Activated CD8-positive, alpha-beta memory T cell treated with anti-CD3 and anti-CD28 coated beads, Interleukin-2, amount 50 U/mL, for 1 hour (primary cell): ENCODE measurements around the gene STKLD1.
"Not testable (repeated sequence)": the region's sequence is repeated elsewhere in the genome, so short reads cannot be mapped to it uniquely, and the experiment has no call there.

ENCODE experiments used
- DNase-seq: peaks from one replicate; pipeline ENCODE4 v3.0.0-alpha.2; 2020; ENCODE audit errors: extremely low read depth

STKLD1 gene

GRCh38 chr9:133386338-133386737 lies 10.2 kb downstream of the STKLD1 start:
- DNase-seq, result no peak

DNA sequence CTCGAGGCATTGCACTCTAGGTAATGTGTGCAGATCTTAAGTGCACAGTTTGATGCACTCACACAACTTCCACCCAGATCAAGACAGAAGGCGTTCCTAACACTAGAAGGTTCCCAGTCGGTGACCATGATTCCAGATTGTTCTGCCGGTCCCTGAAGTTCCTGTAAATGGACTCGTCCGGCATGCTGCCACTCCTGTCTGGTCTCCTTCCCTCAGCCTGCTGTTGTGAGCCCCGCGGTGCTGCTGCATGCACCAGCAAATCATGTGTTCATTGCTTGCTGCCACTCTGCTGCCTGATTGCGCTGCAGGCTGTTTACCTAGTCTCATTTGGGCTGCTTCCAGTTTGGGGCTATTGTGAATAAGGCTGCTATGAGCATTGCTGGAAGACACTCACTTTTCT lies 11.5 kb downstream of the STKLD1 start:
- DNase-seq, result no peak

DNA sequence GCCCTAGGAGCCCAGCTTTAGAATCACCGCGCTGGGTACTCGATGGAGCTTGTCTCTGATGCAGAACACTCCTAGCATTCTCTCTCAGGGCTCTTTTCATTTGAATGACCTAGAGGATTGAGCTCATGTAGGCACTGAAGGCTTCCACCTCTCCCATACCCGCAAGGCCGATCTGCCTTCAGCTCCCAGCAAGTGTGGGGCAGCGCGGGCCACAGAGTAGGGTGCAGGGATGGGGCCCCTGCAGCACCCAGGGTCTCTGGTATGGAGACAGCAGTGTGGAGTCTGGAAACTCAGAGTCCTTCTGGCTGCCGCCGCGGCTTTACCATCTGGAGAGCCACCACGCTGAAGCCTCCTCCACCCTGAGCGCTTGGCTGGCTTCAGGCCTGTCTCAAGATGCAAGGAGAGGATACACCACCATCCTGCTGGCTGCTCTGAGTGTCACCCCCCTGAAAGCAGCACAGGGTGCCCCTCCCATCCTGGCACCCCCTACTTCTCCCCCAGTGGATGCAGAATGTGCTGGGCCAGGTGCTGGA lies 12.9 kb downstream of the STKLD1 start:
- no peak for DNase-seq

DNA sequence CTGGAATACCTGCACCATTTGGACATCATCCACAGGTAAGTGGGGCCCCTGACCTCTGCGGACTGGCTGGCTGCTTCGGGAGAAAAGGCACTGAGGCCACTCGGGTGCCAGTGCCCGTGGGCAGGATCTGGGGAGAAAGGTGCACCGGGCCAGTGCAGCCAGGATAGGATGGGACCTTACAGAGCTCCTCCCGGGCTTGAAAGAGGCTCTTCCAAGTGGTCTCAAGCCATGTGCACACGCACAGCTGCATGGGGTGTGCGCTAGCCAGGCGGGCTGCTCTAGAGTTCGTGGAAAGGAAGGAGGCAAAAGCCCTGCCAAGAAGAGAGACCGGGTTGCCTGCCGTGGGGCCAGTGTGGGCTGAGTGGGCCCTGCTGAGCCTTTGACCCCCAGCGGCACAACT lies 13.4 kb downstream of the STKLD1 start:
- no peak for DNase-seq

DNA sequence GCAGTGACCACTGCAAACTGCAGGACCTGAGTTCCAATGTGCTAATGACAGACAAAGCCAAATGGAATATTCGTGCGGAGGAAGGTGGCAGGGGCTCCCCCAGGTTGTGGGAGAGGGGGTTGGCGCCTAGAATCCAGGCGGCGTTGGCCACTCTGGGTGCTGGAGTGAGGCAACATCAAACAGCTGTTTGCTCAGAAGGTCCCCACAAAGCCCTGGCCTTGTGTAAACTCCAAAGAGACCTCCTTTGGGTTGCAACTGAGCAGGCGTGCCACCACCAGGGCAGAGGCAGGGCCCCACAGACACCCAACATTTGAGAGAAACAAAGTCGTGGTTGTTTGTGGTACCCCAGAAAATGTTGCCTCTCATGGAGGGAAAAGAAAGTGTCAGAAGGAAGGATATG lies 14.5 kb downstream of the STKLD1 start:
- DNase-seq, result no peak

- DNase-seq, result not testable (repeated sequence)
Measured at GRCh38 chr9:133391449-133391848, 15.3 kb downstream of the STKLD1 start.

- not testable (repeated sequence) for DNase-seq
Measured at GRCh38 chr9:133392308-133392707, 16.1 kb downstream of the STKLD1 start.

DNA sequence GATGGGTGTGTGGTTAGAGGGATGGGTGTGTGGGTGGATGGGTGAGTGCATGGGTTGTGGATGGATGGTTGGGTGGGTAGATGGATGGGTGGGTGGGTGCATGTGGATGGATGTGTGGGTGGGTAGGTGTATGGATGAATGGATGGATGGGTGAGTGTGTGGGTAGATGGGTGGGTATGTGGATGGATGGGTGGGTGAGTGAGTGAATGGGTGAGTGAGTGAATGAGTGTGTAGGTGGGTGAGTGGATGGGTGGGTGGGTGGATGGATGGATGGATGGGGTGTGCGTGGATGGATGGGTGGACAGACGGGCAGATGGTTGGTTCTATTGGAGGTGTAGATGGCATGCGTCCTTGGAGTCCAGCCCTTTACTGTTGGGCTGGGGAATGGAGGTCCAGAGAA lies 17.2 kb downstream of the STKLD1 start:
- DNase-seq, result no peak

GRCh38 chr9:133394687-133395271 lies 18.6 kb downstream of the STKLD1 start:
- DNase-seq, result no peak

DNA sequence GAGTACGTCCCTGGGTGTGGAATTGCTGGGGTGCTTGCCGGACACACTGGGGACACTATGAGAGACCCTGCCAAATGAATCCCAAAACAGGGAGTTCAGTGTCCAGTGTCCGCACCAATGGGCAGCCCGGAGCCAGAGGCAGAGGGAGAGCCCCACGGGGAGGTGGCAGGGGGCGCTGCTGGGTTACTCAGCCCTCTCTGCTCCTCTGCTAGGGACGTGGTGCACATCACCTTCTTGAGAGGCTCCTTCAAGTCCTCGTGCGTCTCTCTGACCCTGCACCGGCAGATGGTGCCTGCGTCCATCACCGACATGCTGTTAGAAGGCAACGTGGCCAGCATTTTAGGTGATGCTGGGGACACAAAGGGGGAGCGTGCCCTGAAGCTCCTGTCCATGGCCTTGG lies 20.8 kb downstream of the STKLD1 start:
- no peak for DNase-seq

DNA sequence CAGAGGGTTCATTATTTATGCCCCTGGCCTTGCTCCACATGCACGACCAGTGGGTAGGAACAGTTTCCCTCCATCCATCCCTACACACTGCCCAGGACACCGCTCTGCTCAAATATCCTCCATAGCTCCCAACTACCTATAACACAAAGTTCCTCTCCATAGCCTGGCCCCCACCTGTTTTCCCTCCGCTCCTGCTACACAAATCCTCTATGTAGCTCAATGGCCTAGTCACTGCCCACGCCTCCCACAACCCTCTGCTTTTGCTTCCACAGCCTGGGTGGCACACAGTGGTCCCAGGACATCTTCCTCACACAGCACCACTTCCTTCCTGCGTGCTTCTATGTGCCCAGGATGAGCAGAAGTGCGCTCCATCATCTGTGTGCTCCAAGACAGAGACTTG lies 21.2 kb downstream of the STKLD1 start:
- no peak for DNase-seq

GRCh38 chr9:133397895-133398294 lies 21.7 kb downstream of the STKLD1 start:
- DNase-seq, result no peak

- DNase-seq, result no peak
Measured at GRCh38 chr9:133400292-133400691, 24.1 kb downstream of the STKLD1 start.

GRCh38 chr9:133401588-133401987 lies 25.4 kb downstream of the STKLD1 start:
- DNase-seq, result no peak

DNA sequence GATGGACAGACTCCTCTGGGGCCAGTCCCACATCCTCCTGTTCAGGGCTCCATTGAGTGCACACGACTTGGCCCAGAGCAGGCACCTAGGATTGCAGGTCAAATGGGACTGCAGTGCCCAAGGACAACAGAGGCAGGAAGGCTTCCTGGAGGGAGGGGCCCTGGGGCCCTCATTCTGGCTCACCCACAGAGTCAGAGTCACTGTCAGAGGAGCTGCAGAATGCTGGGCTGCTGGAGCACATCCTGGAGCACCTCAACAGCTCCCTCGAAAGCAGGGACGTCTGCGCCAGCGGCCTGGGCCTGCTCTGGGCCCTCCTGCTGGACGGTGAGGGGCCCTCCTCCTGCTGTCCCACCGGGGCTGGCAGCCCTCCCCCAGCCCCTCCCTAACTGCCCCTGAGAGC lies 26.5 kb downstream of the STKLD1 start:
- no peak for DNase-seq

DNA sequence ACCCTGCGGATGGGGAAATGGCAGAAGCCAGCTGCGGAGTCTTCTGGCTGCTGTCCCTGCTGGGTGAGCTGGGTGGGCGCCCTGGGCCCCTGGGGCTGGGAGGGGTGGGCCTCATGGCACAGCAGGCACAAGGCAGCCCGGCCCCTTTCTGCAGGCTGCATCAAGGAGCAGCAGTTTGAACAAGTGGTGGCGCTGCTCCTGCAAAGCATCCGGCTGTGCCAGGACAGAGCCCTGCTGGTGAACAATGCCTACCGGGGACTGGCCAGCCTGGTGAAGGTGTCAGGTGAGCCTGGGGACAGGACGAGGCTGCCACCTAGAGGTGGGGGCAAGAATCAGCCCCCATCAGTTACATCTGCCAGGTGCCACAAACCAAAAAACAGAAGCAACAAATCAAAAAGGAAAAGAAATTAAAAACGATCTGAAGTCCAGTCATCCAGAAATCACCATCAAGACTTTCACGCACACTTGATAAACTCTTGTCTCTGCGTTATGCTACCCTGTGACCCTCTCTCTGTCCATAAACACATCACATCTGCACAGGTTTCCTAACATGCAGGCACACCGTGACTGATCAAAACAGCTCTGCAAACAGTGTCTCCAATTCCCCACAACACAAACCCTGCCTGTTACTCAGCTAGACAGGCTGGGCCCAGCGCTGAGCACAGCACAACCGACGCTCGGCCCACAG lies 27.7 kb downstream of the STKLD1 start:
- peak; percentile 41 for DNase-seq

GRCh38 chr9:133404454-133405002 lies 28.4 kb downstream of the STKLD1 start:
- no peak for DNase-seq

DNA sequence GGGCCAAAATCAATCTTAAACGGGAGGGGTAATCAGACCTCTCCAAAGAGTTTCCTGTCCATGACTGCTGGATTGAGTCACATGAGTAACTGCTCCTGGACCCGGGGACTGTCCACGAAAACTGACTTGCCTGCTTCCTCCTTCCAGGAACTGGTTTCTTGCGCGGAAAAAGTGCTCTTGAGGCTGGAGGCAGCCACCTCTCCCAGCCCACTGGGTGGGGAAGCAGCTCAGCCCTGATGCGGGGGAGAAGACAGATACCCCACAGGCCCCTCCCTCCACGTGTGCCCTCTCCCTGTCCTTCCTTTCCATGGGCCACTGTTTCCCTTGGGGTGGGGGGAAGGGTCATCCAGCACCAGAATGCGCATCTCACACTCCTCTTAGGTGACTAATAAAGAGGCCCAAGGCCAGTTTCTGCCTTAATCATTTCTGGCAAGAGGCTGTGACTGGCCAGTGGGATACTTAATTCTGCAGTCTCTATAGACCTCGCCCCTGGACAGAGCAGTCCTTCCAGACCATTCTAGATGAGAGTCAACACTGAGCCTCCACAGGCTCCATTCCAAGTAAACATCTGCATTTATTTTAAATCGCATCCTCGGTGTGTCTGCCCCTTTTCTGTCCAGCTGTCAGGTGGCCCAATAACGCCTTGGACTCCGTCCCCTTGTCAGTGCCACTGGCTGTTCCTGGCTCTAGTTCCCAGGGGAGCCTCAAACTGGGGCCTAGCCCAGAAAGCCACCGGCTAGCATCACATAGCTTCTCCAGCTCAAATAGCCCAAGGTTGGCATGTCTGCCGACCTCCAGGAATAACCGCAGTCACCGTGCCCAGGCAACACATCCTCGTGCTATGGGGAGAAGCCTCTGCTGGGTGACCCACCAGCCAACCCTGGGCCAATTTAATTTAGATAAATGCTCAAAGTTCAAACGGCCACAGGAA lies 29.6 kb downstream of the STKLD1 start:
- DNase-seq, result no peak

DNA sequence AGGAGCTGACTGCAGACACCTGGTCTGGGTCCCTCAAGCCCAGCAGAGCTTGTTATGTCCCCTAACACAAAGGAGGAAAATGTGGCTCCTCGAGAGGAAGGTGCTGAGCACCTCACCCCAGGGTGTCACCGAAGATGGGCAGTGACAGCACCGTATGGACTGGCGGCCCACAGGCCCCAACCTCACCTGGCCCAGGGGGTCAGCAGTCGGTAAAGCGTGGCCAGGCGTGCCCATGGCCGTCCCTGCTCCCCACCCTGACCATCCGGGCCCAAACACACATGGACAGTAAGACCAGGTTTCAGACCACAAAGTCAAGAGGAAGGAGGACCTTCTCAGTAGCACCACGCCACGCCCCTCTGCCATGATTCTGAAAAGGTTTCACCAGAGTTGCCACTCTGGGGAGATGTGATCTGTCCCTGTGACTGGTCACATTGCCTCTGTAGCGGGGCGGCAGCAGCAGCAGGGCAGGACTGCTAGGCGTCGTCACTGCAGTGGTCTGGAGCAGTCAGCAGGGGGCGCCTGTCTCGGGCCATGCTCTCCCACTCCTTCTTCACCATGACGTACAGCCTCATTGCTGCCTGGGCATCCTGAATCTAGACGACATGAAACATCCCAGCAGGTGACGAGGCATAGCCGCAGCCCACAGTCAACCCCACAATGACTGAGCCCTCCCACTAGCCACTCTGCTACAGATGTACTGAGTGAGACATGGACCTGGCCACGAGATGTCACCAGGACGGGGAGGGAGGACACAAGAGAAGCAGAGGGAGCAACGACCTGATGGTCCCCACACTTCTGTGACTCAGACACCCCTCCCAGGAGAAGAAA lies 30.5 kb downstream of the STKLD1 start:
- peak; percentile 41 for DNase-seq

DNA sequence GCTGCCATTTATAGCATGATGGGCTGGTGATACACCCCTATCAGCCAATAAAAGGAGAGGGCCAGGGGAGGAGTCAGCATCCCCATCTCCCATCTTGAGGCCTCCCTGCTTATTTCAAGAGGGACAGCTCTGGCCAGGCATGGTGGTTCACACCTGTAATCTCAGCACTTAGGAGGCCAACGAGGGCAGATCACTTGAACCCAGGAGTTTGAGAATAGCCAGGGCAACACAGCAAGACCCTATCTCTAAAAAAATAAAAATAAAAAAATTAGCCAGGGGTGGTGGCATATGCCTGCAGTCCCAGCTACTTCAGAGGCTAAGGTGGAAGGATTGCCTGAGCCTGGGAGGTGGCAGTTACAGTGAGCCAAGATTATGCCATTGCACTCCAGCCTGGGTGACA lies 31.9 kb downstream of the STKLD1 start:
- DNase-seq, result no peak

DNA sequence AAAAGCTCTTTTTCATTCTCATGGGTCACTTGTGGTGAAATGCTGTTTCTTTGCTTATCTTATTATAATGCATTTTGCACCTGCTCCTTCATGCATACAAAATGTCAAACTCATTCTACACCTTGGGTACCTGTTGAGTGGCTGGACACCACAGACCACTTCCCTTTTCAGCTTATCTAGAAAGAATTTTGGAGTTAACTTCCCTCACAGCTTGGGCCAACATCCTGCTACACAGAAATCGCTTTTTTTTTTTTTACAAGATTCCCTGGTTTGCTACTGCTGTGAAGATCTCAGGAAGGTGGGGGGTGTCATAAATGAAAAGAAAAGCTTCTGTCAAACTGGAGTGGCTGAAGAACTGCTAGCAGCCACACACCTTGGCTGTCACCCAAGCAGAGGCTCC lies 39.0 kb downstream of the STKLD1 start:
- DNase-seq, result no peak
